Stimulated activated CD4-positive, alpha-beta T cell treated with anti-CD3 and anti-CD28 coated beads, TNF-alpha, amount 100 ng/mL, for 1 hour (primary cell): ENCODE measurements around the gene CDH9.

Experiments
- DNase-seq, 3 donors: peaks; one replicate each; pipeline ENCODE4 v3.0.0-alpha.2; 2020; ENCODE audit warnings: low read depth in 3 of 3, low spot score in 1 of 3

Gene CDH9

DNA sequence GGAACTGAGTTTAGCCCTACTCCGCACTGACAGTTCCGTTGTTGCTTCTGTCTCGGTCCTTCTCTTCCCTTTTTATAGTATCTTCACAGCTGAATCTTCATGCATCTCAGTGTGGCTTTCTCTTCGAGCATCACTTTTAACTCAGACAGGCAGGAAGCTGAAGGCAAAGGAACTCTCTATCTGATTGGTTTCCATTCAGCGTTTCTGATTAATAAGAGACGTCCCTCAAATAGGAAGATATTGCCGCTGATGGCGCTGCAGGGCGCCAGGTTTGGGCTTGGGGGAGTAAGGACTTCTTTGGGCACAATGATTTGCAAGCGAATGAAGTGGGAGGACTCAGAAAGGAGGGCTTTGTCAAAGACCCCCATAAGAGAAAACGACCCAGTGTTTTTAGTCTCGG, at the start of gene CDH9:
Gene CDH9, minus strand, starts transcription at position 111 of the 400 bp plus-strand sequence. CDS start 50,253 bp downstream, outside the sequence.
- DNase-seq = no peak

DNA sequence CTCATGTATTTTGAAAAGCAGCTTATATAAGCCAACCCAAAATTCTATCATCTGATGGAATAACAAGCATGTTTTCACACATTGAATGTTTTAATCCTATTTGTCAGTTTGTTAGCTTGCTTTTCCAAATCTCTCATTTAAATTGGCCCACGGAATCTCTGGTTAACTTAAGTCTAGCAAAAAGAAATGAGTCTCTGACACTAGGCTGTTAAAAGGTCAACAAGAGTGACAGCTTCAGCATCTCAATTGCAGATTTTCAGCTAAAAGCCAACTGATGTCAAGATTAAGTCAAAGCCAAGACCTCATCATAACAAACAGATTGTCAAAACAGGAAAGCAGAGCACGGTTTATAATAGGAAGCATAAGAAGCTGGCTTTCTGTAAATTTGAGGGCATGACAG, 49.4 kb upstream of the CDH9 start:
- no peak for DNase-seq

- DNase-seq = no peak
These were observed 45.3 kb upstream of the CDH9 start for GRCh38 chr5:27083449-27084415.

- DNase-seq = no peak
These were observed 41.8 kb upstream of the CDH9 start for GRCh38 chr5:27080147-27080546.

GRCh38 chr5:27062451-27062850, 24.1 kb upstream of the CDH9 start:
- DNase-seq = no peak

DNA sequence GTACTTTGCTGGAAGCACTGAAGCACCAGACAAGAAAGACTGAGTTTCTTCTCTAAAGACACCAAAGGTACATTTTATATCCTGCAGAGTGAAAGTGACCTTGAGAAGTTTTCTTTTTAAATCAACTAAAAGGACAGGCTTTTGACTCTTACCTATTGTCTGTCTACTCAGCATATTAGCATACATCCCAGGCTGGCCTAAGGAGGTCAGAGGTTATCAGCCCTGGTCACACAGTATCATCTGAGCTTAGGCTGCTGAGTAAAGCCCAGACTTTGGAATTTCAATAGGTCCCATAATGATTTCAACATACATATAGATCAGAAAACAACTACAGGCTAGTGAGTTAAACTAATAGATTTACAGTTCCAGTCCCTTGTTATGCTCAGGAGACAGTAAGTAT, 10.1 kb upstream of the CDH9 start:
- DNase-seq = no peak

DNA sequence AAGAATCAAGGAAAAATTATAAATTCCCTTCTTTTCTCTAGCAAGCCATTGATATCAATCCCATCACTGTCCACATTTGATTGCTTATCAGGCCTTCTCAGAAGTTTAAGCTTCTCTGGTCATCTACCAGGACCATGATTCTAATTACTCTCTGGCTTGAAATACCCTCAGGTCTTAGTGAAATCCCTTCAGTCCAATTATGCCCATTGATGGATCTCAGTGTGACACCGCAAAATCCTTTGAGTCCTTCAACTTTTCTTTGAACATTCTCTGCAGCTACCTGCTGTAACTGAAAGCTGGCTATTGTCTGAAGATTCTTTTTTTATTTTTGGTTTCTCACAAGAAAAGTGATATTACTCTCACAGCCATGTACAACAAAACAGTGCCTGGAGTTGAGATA, 3.0 kb upstream of the CDH9 start:
- DNase-seq = no peak

GRCh38 chr5:27034565-27034964, 3.8 kb downstream of the CDH9 start:
- DNase-seq = no peak

GRCh38 chr5:27026801-27027200, 11.6 kb downstream of the CDH9 start:
- DNase-seq = no peak

GRCh38 chr5:27026063-27026462, 12.3 kb downstream of the CDH9 start:
- no peak for DNase-seq

DNA sequence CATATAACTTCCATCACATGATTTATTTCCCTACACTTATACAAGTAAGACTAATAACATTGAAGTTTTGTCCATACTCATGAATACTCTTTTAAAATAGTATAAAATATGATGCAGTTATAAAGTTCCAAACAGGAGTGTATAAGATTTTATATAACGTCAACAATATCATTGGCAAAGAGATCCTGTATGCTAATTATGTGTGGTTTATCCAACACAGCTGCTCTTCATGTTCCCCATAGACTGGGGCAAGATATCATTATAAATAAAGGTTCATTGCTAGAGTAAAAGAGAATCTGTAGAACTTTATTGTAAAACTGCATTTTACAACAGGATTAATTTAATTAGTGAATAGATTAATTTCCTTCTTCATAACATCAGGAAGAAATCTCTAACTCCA, 16.9 kb downstream of the CDH9 start:
- DNase-seq = no peak

- no peak for DNase-seq
These were observed 17.4 kb downstream of the CDH9 start for GRCh38 chr5:27020973-27021372.

DNA sequence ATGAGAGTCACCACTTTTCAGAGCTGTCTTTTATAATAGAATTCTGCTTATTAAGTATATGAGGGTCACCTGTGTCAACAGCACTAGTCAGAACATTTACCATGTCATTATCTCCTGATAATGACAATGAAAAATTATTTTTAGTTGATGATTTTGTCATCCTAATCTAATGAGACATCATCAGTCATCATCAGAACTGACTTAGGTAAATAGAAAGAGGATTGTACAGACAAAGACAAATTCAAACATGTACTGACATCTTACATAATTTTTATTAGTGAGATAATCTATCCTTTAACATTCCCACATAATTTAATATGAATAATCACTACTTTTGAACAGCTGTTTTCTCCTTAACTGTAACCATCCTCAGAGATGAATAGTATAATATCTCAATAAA, 22.6 kb downstream of the CDH9 start:
- DNase-seq = no peak

DNA sequence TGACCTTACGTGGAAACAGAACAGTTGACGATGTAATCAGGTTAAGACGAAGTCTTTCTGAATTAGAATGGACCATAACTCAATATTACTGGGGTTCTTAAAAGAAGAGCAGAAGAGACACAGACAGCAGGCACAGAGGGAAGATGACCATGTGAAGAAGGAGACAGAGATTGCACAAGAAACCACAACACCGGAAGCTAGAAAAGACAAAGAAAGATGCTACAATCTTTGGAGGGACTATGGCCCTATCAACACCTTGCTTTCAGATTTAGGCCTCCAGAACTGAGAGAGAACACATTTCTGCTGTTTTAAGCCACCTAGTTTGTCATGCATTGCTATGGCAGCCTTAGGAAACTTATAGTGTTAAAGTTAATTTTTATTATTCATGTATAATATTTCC, 27.1 kb downstream of the CDH9 start:
- no peak for DNase-seq

- DNase-seq = no peak
These were observed 27.7 kb downstream of the CDH9 start for GRCh38 chr5:27010646-27011045.

DNA sequence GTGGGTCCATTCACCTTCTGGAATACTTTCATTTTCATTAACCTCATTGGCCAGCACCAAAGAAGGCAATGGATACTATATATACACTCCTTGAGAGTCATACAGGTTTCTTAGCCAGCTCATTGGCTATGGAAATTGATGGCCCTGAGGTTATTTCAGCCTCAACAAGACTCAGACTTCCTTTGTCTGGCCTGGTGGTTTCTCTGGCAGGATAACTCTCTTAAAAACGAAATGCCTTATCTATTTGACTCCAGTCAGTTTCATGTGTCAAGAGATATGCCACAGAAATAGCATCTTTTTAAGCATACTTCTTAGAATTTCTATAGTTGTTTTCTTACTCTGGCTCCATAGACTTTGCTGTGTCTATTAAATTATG, 28.9 kb downstream of the CDH9 start:
- no peak for DNase-seq

DNA sequence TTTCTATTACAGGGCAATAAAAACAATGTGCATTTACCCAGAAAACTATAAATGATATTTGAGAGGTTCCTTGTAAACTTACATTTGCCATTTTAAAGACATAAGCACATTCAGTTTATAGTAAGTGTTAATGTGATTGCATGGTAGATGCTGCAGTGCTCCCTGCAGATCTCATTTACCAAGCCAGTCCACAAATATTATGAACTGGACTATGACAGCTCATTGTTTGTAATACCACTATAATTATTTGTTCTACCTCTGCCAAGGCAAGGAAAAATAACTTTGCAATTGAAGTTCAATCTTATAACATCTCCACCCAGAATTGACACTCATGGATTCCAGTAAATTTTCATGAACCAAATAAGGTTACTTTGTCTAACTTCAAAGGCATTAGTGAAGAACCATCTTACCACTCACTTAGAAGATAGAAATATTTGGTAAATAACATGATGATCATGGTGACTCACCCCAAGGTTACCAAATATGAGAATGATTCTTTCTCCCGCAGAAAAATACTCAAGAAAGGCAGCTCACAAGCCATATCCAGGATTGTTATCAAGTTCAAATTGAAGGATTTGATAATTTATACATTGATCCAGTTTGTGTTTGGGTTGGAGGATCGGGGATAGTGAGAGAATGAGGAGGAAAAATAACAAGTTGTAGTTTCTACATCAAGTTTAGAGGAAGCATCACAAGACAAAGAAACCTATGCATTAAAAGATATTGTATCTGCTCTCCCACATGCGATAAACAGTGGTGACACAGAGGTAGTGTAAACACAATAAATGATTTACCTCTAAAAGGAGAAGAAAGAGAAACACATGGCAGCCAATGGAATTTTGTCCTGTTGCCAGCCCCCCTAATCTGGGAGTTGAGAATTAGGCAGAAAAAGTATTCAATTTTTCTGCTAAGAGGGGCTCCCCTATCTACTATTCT, 29.5 kb downstream of the CDH9 start:
- no peak for DNase-seq

DNA sequence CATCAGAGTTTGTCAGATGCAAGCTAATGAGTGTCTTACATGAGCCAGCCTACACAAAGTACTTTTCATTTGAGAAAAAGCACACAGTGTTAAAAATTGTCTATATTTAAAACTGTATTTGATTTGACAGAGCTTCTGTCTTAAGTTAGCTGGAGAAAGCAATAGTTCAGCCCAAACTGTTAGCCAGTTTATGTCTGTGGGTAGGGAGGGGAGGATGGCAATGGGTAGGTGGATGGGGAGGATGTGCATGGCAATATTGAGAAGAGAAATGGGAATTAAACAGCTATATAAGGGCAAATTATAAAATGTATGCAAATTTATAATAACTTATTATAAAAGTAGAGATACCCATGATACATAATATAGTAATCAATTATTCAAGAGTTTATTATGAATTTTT, 31.3 kb downstream of the CDH9 start:
- no peak for DNase-seq

DNA sequence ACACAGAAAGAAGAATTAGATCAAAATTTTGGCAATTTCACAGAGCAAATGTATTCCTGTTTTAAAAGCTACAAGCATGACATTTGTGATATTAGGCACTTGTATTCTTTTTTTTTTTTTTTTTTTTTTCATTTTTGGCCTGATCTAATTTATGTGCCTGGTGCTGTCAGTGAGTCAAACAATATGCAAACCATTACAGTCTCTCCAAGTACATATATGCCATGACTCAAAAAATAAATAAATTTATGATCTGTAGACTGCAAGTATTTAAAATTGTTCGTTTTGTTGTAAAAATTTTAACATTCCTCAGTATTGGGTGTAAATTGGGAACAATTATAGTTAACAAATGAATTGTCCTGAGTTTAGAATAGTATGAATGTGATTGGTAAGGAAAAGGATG, 51.4 kb downstream of the CDH9 start:
- DNase-seq = no peak

DNA sequence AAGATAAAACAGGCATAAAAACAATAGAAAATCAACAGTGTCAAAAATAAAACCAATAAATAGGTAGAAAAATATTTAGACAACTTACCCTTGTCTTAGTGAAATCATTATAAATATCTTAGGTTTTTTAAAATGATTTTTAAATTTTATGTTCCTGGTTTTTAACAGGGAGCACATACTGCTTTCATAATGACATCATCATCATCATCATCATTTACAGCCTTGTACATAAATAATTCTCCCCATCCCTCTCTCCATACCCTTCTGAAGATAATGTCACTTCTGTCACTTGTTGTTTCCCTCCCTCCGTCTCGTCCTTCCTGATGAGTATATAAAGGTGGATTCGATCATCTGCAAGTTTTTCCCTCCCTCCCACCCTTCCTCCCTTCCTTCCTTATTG, 56.6 kb downstream of the CDH9 start:
- no peak for DNase-seq

DNA sequence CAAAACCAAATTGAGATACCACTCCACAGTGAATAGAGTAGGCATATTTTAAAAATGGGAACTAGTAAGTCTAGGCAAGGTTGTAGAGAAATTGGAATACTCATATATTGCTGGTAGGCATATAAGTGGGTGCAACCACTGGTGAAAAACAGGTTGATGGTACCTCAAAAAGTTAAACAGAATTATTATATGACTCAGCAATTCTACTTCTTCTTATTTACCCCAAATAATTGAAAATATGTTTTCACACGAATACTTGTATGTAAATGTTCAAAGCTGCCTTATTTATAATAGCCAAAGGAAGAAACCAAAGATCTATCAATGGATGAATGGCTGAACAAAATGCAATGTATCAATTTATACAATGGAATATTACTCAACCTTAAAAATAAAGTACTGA, 79.1 kb downstream of the CDH9 start:
- DNase-seq = no peak

DNA sequence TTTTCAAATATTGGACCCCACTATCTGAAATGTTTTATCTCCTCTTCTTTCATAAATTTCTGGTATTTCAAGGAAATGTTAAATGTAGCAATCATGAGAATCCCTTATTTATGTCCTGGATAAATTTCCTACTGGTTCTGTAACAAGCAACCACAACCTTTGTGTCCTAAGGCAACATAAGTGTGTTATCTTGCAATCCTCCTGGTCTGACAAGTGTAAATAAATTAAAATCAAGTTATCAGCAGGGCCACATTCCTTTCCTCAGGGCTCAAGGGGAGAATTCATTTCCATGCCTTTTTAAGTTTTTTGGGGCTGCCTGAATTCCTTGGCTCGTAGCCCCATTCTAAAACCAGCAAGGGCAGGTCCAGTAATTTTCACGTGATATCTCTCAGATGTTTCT, 83.2 kb downstream of the CDH9 start:
- no peak for DNase-seq
